HUES64 (cell line): ENCODE data around the gene TRIB2.

Source experiments
- H3K27ac ChIP-seq: 2 replicates; pipeline ENCODE4 v1.7.0; 2013; ENCODE audit warnings: low read depth, low read length, inconsistent platforms
- H3K27me3 ChIP-seq: 2 replicates; pipeline ENCODE4 v1.6.1; 2013; ENCODE audit warnings: mild to moderate bottlenecking, low read length; ENCODE audit not compliant: insufficient read depth
- H3K36me3 ChIP-seq: 2 replicates; pipeline ENCODE4 v1.6.1; 2013; ENCODE audit warnings: mild to moderate bottlenecking, low read length; ENCODE audit not compliant: insufficient read depth
- H3K4me1 ChIP-seq: 2 replicates; pipeline ENCODE4 v1.6.1; 2013; ENCODE audit warnings: mild to moderate bottlenecking, low read length, moderate library complexity; ENCODE audit not compliant: insufficient read depth
- H3K4me3 ChIP-seq: 2 replicates; pipeline ENCODE4 v1.5.1; 2013; ENCODE audit warnings: mild to moderate bottlenecking, low read length, moderate library complexity
- H3K9ac ChIP-seq: 2 replicates; pipeline ENCODE4 v1.6.1; 2013; ENCODE audit warnings: mild to moderate bottlenecking, low read depth, low read length
- H3K9me3 ChIP-seq: 2 replicates; pipeline ENCODE4 v1.6.1; 2013; ENCODE audit warnings: low read depth, low read length; ENCODE audit not compliant: insufficient read depth
- WGBS: fragments of 150-250, 120-280 bp; methylation state at CpG from one replicate; pipeline ENCODE4 v1.1.7; 2013; ENCODE audit warnings: missing lambda C conversion rate; 5-methylcytosine and 5-hydroxymethylcytosine counted together

TRIB2 gene

DNA sequence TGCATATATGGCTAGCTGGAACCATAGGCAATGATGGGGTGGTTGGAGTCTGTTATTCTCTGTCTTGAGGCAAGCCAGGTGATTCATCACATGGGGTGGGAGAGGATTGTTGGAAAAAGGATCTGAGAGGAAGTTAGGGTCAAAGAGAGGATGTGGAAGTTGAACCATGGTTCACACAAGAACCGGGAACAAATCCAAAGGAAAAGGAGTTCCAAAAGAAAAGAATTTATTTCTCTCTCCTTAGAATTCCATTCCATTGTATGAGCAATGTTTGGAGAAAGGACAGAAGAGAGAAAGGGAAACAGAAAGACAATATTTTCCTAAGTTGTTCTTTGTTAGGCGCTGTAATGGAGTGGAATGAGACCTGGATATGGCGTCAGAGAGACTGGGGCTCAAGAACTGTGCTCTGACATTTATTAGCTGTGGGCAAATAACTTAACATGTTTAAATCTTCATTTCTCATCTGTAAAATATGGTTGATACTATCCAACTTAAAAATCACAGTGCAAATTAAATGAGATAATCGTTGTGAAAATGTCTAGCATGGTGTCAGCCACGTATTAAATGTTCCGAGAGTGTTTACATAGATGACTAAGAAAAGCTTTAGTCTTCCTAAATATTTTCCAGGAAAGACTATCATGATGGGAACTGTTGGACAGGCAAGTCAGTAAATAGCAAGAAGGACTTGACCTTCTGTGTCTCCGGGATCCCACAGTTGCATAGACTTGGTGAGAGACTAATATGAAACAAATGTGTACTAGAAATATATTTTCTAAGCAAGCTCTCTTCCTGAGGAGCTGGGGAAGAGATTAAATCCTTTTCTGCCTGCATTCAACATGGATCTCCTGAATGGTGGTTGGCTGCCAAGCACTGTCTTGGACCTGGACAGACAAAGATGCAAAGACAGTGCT is 71.4 kb downstream of the TRIB2 start:
- H3K27ac ChIP-seq = no peak overlapping the region
- no peaks in the 10 kb centered on the region for H3K9me3 ChIP-seq
- no peak overlapping the region for H3K9ac ChIP-seq
- H3K4me3 ChIP-seq = no peak overlapping the region
- WGBS = over 99% methylated on average over 6 of the region's 7 CpGs
- H3K27me3 ChIP-seq = no peaks in the 10 kb centered on the region
- no peaks in the 10 kb centered on the region for H3K36me3 ChIP-seq
- H3K4me1 ChIP-seq = no peaks in the 10 kb centered on the region

DNA sequence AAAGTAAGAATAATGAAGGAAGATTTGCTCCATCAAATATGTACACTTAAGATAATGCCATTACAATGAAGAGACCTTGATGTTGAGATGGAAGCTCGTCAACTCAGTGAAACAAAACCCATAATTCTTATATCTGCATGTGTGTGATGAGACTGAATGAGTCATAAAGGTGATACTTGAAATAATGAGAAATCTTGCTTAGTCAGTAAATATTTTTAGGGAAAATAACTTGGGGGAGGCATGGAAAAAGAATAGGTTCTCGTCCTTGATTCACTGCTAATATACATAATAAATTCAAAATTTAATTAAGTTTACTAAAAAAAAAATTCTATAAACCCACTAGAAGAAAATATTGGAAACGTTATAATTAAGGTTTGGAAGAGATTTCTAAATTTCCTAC is 75.2 kb downstream of the TRIB2 start:
- Histone ChIP-seq H3K9ac (no peak overlapping the region), H3K4me1 (no peaks in the 10 kb centered on the region), H3K9me3 (no peaks in the 10 kb centered on the region), H3K27ac (no peak overlapping the region), H3K4me3 (no peak overlapping the region), H3K27me3 (no peaks in the 10 kb centered on the region), H3K36me3 (no peaks in the 10 kb centered on the region)
- WGBS = no CpG with 5 or more reads among the region's 3 CpGs
